Measurements from ENCODE around the gene RFNG.

GRCh38 chr17:82089723-82090548 lies 38.3 kb upstream of the RFNG start:
- TF ChIP-seq CTCF (IDR thresholded peaks at IDR 0.05; ENCODE audit: insufficient read depth, low read length, poor library complexity, severe bottlenecking), result no peak
- no peak for TF ChIP-seq EZH2phosphoT487 (conservative IDR thresholded peaks at IDR 0.05; ENCODE audit: low read length)

Data from SU-DHL-6 (cell line).